GM18951 (cell line): Measurements from ENCODE around the gene ISG20.

Source experiments
- POLR2A ChIP-seq: IDR thresholded peaks from 4 replicates; pipeline ENCODE4 v1.6.1; 2011; ENCODE audit warnings: mild to moderate bottlenecking; ENCODE audit not compliant: insufficient read length, insufficient read depth; ENCODE audit errors: extremely low read depth
- in situ Hi-C: fragments of 300-500 bp; cut with MboI; formaldehyde crosslinking; loops from one replicate; pipeline ENCODE4 v1.12.0; 2022; ENCODE audit warnings: low sequenced_read_pairs, mixed read lengths, inconsistent platforms; ENCODE audit not compliant: unreplicated experiment

Gene ISG20

DNA sequence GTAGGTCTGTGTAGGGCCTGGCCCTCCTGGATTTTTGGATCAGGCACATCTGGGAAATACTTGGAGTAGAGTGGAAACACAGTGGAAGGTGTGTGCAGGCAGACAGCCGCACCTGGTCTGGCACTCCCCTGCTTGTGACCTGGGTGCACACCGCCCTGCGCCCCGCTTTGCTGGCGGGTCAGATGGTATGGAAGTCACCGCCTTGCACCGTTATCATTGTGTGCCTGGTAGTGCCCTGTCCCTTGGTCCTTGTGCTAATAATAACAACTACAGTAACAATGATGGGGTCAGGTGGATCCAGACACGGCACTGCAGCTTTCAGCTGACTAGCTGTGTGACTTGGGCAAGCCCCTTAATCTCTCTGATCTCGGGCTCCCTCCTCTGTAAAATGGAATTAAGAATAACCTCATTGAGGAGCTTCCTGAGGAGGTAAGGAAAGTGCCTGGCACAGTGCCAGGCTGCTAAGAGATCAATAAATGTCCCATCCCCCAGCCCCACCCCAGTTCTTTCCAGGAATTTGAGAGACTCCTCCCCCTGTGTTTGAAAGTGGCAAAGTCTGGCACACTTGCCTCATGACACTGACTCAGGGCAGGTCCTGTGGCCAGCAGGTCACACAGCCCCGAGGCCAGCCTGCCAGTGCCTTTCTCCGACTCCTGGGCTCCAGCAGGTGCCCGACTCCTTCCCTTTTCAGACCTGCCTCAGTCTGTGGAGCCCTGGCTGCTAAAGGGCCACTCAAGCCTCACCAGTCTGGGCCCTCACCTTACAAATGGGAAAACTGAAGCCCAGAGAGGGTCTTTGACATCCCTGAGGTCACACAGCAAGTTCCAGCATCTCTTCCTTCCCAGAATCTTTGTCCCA is 9.8 kb downstream of the ISG20 start:
- TF ChIP-seq POLR2A, result peak; percentile 3
- in situ Hi-C loops, result no loop called here

DNA sequence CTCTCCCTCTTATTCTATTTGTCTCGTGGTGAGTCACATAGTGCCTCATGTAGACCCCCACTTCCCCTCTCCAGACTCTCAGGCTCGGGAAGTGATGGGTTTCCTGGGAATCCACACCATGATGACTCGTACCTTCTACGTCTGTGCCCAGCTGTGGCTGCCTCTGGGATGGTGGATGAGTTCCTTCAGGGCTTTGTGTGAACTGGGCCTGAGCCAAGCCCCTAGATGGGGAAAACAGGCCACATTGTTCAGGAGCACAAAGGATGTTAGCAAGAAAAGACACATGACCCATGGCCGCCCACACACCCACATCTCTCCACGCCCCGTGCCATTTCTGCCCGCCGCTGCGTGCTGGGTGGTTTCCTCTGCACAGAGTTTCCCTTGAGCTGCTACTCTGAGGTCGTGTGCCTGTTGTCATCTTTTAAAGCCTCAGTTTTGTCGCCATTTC is 10.5 kb downstream of the ISG20 start:
- no peak for TF ChIP-seq POLR2A
- in situ Hi-C loops, result no loop called here

DNA sequence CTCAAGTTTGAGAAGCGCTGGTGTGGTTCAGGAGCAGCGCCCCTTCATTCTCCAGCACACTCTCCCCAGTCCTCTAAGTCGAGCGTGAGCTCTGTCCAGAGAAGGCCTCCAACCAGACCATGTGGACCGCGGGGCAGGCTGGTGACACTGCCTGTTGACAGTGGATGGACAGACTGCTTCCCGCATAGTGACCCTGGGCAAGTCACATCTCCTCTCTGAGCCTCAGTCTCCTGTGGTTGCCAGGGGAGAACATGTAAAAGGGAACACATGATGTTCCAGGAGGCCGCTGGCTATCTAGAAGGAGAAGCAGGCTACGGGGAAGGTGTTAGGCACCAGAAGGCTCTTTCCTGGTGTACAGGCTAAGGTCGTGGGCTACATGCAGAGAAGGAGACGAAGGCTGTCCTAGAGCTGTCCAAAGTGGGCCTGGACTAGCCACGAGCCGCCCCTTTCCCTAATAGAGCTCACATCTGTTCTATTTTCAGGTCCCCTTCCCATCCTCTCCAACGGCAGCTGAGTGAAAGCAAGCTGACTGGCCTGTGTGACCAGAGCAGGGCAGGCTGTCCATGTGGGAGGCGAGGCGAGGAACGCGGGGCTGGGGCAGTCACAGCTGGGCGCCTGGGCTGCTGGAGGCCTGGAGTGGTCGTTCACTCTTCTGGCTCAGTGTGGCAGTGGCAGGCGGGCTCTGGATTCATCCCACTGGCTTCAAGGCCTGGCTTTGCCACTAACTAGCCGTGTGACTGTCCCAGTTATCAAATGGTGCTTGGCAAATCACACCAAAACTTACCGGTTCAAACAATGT is 11.1 kb downstream of the ISG20 start:
- in situ Hi-C loops, result no loop called here
- no peak for TF ChIP-seq POLR2A

DNA sequence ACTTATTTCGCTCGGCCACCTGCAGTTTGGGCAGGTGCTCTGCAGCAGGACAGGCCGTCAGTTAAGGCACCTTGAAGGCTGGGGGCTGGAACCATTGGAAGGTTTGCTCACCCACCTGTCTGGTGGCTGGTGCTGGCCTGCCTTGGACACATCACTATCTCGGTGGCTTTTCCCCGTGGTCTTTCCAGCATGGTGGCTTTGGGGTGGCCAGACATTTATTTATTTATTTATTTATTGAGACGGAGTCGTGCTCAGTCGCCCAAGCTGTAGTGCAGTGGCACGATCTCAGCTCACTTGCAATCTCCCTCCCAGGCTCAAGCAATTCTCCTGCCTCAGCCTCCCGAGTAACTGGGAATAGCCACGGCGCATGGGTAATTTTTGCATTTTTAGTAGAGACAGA is 11.7 kb downstream of the ISG20 start:
- TF ChIP-seq POLR2A, result no peak
- in situ Hi-C loops, result no loop called here

DNA sequence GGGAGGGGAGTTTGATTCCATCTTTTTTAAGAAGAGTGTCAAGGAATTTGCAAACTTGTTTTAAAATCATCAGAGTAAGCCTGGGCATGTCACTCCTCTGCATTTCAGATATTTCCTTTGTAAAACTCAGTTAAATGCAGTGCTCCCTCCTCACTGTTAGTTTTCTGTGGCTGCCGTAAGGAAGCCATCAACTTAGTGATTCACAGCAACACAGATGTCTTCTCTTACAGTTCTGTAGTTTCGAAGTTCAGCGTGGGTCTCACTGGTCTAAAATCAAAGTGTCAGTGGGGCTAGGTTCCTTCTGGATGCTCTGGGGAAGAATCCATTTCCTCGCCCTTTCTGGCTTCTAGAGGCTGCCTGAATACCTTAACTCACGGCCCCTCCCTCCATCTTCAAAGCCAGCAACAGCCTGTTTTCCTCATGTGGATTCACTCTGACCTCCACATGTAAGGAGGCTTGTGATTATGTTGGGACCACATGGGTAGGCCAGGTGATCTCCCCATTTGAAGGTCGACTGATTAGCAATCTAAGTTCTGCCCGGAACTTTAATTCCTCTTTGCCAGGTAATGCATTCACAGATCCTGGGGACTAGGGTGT is 12.4 kb downstream of the ISG20 start:
- in situ Hi-C loops, result no loop called here
- TF ChIP-seq POLR2A, result no peak

DNA sequence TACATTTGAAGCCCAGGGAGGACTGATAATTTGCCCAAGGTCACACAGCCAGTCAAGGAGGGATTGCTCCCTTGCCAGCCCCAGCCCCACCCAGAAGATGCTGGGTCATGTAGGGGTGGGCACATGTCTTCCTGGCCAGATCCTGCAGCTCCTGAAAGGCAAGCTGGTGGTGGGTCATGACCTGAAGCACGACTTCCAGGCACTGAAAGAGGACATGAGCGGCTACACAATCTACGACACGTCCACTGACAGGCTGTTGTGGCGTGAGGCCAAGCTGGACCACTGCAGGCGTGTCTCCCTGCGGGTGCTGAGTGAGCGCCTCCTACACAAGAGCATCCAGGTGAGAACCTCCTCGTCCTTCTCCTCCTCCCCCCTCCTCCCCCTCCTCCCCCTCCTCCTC is 13.2 kb downstream of the ISG20 start:
- in situ Hi-C loops, result no loop called here
- TF ChIP-seq POLR2A, result peak; percentile 19

DNA sequence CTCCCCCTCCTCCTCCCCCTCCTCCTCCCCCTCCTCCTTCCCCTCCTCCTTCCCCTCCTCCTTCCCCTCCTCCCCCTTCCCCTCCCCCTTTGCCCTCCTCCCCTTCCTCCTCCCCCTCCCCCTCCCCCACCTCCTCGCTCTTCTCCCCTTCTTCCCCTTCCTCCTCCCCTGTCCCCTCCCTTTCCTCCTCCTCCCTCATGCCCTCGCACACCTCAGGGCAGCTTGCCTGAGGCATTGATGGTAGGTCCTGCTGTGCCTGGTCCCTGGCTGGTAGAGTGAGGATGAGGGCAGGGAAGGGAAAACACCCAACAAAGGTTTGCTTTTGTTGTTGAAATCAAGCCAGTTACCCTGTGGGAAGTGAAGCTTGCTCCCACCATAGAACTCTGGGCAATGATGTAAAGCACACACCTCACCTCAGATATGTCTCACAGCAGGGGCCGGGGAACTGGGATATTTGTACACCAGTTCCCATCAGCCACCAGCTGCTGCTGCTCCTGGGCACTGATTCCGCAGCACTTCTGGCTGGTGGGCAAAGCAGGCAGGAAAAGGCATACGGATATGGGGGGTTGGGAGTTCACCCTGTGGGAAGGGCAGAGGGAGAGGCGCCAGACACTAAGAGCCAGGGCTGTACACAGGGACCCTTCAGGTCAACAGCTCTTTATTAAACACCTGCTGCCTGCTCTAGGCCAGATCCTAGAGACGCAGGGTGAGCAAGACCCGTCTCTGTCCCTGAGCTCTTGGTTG is 13.8 kb downstream of the ISG20 start:
- no peak for TF ChIP-seq POLR2A
- in situ Hi-C loops, result no loop called here

DNA sequence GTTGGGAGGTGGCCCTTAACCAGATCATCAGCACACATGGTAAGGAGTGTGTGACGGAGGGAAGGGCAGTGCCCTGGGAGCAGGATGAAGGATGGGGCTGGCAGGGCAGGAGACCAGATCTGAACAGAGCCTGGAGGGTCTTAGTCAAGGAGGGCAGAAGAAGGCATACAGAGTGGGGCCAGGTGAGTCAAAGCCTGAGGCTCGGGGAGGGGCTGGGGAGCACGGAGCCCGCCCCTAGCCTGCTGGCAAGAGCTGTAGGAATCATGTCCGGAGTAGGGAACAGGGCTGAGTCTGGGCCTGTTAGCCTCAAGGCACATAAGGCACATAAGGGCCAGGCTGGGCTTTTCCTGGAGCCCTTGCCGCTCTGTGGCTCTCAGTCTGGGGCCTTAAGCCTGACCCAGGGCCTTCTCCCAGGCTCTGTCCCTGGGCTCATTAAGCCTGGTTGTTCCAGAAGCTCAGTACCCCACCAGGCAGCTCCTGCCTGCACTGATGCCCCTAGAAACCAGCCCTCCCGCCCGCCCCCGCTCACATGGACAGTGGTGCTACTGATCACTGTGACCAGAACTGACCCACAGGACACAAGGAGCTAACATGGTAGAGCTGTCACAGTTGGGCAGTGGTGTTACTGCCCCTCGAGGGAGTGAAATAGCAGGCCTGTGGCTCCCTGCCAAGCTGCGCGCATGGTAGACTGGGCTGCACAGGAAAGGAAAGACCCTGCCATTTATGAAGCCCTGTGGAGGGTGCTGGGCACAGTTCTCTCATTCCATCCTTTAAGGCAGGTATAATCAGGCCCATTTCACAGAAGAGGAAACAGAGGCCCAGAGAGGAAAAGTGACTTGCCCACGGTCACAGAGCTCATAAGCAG is 14.6 kb downstream of the ISG20 start:
- no peak for TF ChIP-seq POLR2A
- in situ Hi-C loops, result no loop called here

DNA sequence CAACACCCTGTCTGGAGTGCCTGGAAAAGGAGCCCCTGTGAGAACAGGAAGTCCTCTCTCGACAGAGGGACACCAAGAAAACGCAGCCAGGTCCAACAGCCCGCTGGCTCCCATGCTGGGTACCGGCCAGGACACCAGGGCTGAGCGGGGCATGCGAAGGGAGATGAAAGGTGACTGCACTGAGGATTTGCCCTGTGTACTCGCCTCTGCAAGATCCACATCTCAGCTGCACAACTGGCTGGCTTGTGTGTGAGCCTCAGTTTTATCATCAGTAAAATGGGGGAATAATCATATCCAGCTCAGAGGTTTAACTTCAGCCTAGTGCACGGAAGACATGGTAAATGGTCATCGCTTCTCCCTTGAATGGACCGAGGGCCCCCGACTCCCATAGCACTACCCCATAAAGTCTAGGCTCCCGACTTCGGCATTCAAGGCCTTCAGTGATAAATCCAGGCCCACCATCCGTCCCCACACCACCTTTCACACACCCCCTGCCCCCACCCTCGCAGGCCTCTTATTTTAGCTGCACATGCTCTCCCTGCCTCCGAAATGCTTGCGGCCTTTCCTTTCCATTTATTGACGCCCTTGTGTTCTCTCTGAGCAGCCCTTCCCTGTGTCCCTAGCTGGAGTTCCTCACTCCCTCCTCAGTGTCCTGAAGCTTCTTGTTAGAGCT is 15.8 kb downstream of the ISG20 start:
- in situ Hi-C loops, result no loop called here

DNA sequence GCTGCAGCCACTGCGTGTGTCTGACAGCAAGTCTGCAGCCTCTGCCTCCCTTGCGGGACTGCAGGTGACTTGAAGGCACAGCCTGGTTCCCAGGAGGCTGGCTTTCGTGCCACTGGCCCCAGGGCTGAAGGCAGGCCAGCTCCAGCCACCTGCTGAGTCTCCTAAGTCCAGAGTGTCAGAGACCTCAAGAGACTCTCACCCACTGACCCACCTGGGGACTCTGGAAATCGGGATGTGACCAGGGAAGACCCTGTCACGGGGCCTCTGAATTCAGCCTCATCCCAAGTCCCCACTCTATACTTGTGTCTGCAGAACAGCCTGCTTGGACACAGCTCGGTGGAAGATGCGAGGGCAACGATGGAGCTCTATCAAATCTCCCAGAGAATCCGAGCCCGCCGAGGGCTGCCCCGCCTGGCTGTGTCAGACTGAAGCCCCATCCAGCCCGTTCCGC is 16.3 kb downstream of the ISG20 start:
- TF ChIP-seq POLR2A, result no peak
- in situ Hi-C loops, result no loop called here

More for the DNA sequence above, 15.8 kb downstream of the ISG20 start:
- no peak for TF ChIP-seq POLR2A

DNA sequence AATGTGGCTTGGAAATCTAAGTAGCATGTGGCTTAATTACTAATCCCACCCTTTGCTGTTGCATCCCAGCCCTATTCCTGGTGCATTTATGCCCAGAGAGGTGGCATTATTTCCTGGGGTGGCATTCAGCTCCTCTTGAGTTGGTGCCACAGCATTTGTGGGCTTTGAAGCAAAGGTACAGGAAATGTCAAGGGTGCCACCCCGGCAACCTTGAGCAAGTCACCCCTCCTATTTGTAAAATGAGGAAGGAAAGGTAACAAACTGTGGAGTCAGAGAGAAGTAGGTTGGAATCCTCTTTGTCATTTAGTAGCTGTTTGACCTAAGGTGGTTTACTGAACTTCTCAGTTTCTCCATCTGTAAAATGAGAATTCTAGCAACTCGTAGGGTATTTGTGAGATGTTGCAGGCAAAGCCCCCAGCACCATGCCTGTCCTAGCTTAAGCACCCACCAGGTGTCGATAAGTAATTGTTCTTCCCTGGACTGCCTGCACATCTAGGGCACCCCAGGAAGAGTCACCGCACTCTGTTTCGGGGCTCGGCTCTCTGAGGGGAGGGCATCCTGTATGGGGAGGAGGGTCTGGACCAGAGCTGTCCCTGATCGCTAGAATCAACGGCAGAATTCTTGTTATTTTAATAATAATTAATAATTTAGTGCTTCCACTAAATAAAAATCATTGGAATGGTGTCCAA is 17.1 kb downstream of the ISG20 start:
- no peak for TF ChIP-seq POLR2A
- in situ Hi-C loops, result no loop called here
